DOHH2 (cell line): ENCODE measurements around the gene TAF6.

Experiments used
- H3F3A ChIP-seq: fragments of 200-600 bp; sonication (generic), shearing (Covaris generic); 2 replicates; pipeline ENCODE4 v1.6.0; 2016; ENCODE audit warnings: antibody characterized with exemption, mild to moderate bottlenecking; ENCODE audit not compliant: control insufficient read depth, insufficient read depth
- H3K27ac ChIP-seq: fragments of 200-600 bp; sonication (generic); 2 replicates; pipeline ENCODE4 v1.5.1; 2014; ENCODE audit warnings: low read depth, mild to moderate bottlenecking, low read length, moderate library complexity
- H3K27me3 ChIP-seq: fragments of 200-600 bp; sonication (generic); 2 replicates; pipeline ENCODE4 v1.6.1; 2014; ENCODE audit warnings: mild to moderate bottlenecking, low read length, mixed read lengths; ENCODE audit not compliant: control insufficient read depth
- H3K36me3 ChIP-seq: fragments of 200-600 bp; sonication (generic); 2 replicates; pipeline ENCODE4 v1.6.1; 2014; ENCODE audit warnings: mild to moderate bottlenecking, low read length, moderate library complexity, mixed read lengths; ENCODE audit not compliant: control insufficient read depth
- H3K4me1 ChIP-seq: fragments of 200-600 bp; sonication (generic); 2 replicates; pipeline ENCODE4 v1.6.1; 2014; ENCODE audit warnings: mild to moderate bottlenecking, low read length, mixed read lengths; ENCODE audit not compliant: control insufficient read depth
- H3K4me2 ChIP-seq: fragments of 200-600 bp; sonication (generic); 2 replicates; pipeline ENCODE4 v1.6.0; 2014; ENCODE audit warnings: mild to moderate bottlenecking, low read length, moderate library complexity
- H3K4me3 ChIP-seq: fragments of 200-600 bp; sonication (generic); 2 replicates; pipeline ENCODE4 v1.5.1; 2014; ENCODE audit warnings: mild to moderate bottlenecking, low read length, mixed read lengths
- H3K79me2 ChIP-seq: fragments of 200-600 bp; sonication (generic); 2 replicates; pipeline ENCODE4 v1.6.1; 2014; ENCODE audit warnings: mild to moderate bottlenecking, low read length, mixed read lengths; ENCODE audit not compliant: control insufficient read depth
- H3K9me2 ChIP-seq: fragments of 200-600 bp; sonication (generic); replicated peaks from 2 replicates; pipeline ENCODE4 v1.6.1; 2014; ENCODE audit warnings: mild to moderate bottlenecking, low read length, mixed read lengths; ENCODE audit not compliant: control insufficient read depth
- H3K9me3 ChIP-seq: fragments of 200-600 bp; sonication (generic); 2 replicates; pipeline ENCODE4 v1.6.1; 2014; ENCODE audit warnings: antibody characterized with exemption, low read length, mixed read lengths; ENCODE audit not compliant: control insufficient read depth, insufficient read depth
- H4K20me1 ChIP-seq: fragments of 200-600 bp; sonication (generic); 2 replicates; pipeline ENCODE4 v1.6.0; 2014; ENCODE audit warnings: low read depth, mild to moderate bottlenecking, antibody characterized with exemption, low read length, moderate library complexity; ENCODE audit not compliant: control insufficient read depth, insufficient read depth
- CTCF ChIP-seq: fragments of 200-600 bp; sonication (generic); IDR thresholded peaks from one replicate; pipeline ENCODE4 v1.5.1; 2014; ENCODE audit warnings: antibody characterized with exemption, mild to moderate bottlenecking, low read depth, low read length; ENCODE audit not compliant: poor library complexity, severe bottlenecking
- EZH2phosphoT487 ChIP-seq: fragments of 200-600 bp; sonication (generic); IDR thresholded peaks from 2 replicates; pipeline ENCODE4 v1.6.1; 2017; ENCODE audit warnings: borderline replicate concordance, mild to moderate bottlenecking, antibody characterized with exemption, low read length, moderate library complexity, mixed read lengths

The TAF6 gene

GRCh38 chr7:100080907-100081534 lies 38.1 kb downstream of the TAF6 start:
- Histone ChIP-seq H3K36me3 (peaks cover 25% of the 10 kb centered on the region), H4K20me1 (peaks cover 11% of the 10 kb centered on the region; the same call in 1 of the 2 replicates), H3K4me1 (peaks cover 24% of the 10 kb centered on the region), H3K4me2 (peak overlapping the region; percentile 82), H3K79me2 (peaks cover 39% of the 10 kb centered on the region), H3K4me3 (peak overlapping the region; percentile 79), H3K27me3 (peaks cover 7% of the 10 kb centered on the region; the same call in 1 of the 2 replicates), H3F3A (peaks cover 19% of the 10 kb centered on the region), H3K9me3 (no peaks in the 10 kb centered on the region), H3K27ac (no peak overlapping the region), H3K9me2 (no peaks in the 10 kb centered on the region)
- TF ChIP-seq EZH2phosphoT487 (no peak), CTCF (no peak)

- no peak overlapping the region for H3K4me2 ChIP-seq
- peaks cover 39% of the 10 kb centered on the region for H3K79me2 ChIP-seq
- no peaks in the 10 kb centered on the region for H3K9me3 ChIP-seq
- H4K20me1 ChIP-seq: peaks cover 11% of the 10 kb centered on the region; the same call in 1 of the 2 replicates
- peaks cover 4% of the 10 kb centered on the region; the same call in 1 of the 2 replicates for H3K27me3 ChIP-seq
- no peak overlapping the region for H3K4me3 ChIP-seq
- H3F3A ChIP-seq: peaks cover 8% of the 10 kb centered on the region
- peaks cover 24% of the 10 kb centered on the region for H3K4me1 ChIP-seq
- no peaks in the 10 kb centered on the region for H3K9me2 ChIP-seq
- H3K36me3 ChIP-seq: peaks cover 44% of the 10 kb centered on the region
- no peak for TF ChIP-seq EZH2phosphoT487
- no peak for TF ChIP-seq CTCF
- H3K27ac ChIP-seq: no peak overlapping the region
Observed at GRCh38 chr7:100079024-100079560, 40.1 kb downstream of the TAF6 start.

- peaks cover 39% of the 10 kb centered on the region for H3K79me2 ChIP-seq
- H4K20me1 ChIP-seq: peaks cover 11% of the 10 kb centered on the region; the same call in 1 of the 2 replicates
- no peaks in the 10 kb centered on the region for H3K9me2 ChIP-seq
- H3K27ac ChIP-seq: no peak overlapping the region
- TF ChIP-seq CTCF (no peak), EZH2phosphoT487 (no peak)
- no peak overlapping the region for H3K4me3 ChIP-seq
- H3K9me3 ChIP-seq: peaks cover 8% of the 10 kb centered on the region
- H3K36me3 ChIP-seq: peaks cover 63% of the 10 kb centered on the region
- H3K4me1 ChIP-seq: peaks cover 13% of the 10 kb centered on the region
- H3F3A ChIP-seq: peaks cover 2% of the 10 kb centered on the region; the same call in 1 of the 2 replicates
- H3K4me2 ChIP-seq: no peak overlapping the region
- no peaks in the 10 kb centered on the region for H3K27me3 ChIP-seq
Observed at GRCh38 chr7:100077205-100077604, 42.0 kb downstream of the TAF6 start.
